B cell (primary cell): ENCODE measurements around the gene GABRP. TPM values are rescaled to one million over a fixed set of nuclear protein-coding genes. Genes with fewer than 3 reads are reported as not detected.
"Not testable (repeated sequence)": the region's sequence is repeated elsewhere in the genome, so short reads cannot be mapped to it uniquely, and the experiment has no call there.

Experiments
- ATAC-seq: fragments of 200-7000 bp; cut with Tn5 transposase; one replicate; pipeline ENCODE4 v1.10.0; 2021; ENCODE audit warnings: low read depth, mild to moderate bottlenecking, moderate number of reproducible peaks, moderate library complexity
- CTCF ChIA-PET: fragments of 350-600 bp; sonication (Branson Sonifier 250); formaldehyde crosslinking; loops from one replicate; lab custom pipeline; 2021; ENCODE audit warnings: antibody characterized with exemption, inconsistent platforms; lab: Charles Lee
- POLR2A ChIA-PET: fragments of 350-600 bp; sonication (Branson Sonifier 250); formaldehyde crosslinking; loops from one replicate; lab custom pipeline; 2021; ENCODE audit warnings: antibody characterized with exemption; lab: Charles Lee
- DNase-seq: peaks from one replicate; pipeline ENCODE4 v3.0.0; 2013
- H2AFZ ChIP-seq: 2 replicates; pipeline ENCODE4 v1.6.1; 2012; ENCODE audit warnings: mild to moderate bottlenecking, low read depth, low read length; ENCODE audit not compliant: insufficient read depth, poor library complexity, severe bottlenecking
- H3K27ac ChIP-seq, 2 donors: 1 replicate in 1 of 2; 2 replicates in 1 of 2; pipeline ENCODE4 v1.5.1; 2012 to 2013; ENCODE audit warnings: low read length in 2 of 2, mild to moderate bottlenecking in 2 of 2, moderate library complexity in 1 of 2
- H3K27me3 ChIP-seq, 4 experiments: fragments of 200-600 bp in 1 of 4; sonication (generic) in 1 of 4; replicated peaks in 1 of 4; 1 replicate in 2 of 4; 2 replicates in 2 of 4; pipeline versions ENCODE4 v1.6.1 to v1.7.0; 2013 to 2016; ENCODE audit warnings: low read length in 3 of 4, mild to moderate bottlenecking in 2 of 4, mixed read lengths in 1 of 4, moderate library complexity in 1 of 4; ENCODE audit not compliant: insufficient read depth in 4 of 4, control insufficient read depth in 3 of 4; ENCODE audit errors: control extremely low read depth in 1 of 4
- H3K36me3 ChIP-seq, 2 experiments: replicated peaks in 1 of 2; 1 replicate in 1 of 2; 2 replicates in 1 of 2; pipeline versions ENCODE4 v1.6.1 to v1.7.1; 2013; ENCODE audit warnings: low read length in 1 of 2; ENCODE audit not compliant: insufficient read depth in 2 of 2, control insufficient read depth in 1 of 2; ENCODE audit errors: control extremely low read depth in 1 of 2, extremely low read depth in 1 of 2
- H3K4me1 ChIP-seq, 2 donors: fragments of 200-600 bp in 1 of 2; sonication (generic) in 1 of 2; 1 replicate in 1 of 2; 2 replicates in 1 of 2; pipeline versions ENCODE4 v1.5.1 to v1.6.1; 2013 to 2017; ENCODE audit warnings: low read length in 2 of 2; ENCODE audit not compliant: control insufficient read depth in 2 of 2, insufficient read depth in 2 of 2
- H3K4me2 ChIP-seq: replicated peaks from 2 replicates; pipeline ENCODE3; 2012; ENCODE audit warnings: mild to moderate bottlenecking, low read depth, low read length; ENCODE audit not compliant: poor library complexity, severe bottlenecking
- H3K4me3 ChIP-seq, 5 experiments: fragments of 200-600 bp in 1 of 5; sonication (generic) in 1 of 5; 1 replicate in 3 of 5; 2 replicates in 2 of 5; pipeline versions ENCODE4 v1.5.1 to v1.7.0; 2011 to 2016; ENCODE audit warnings: low read length in 4 of 5, mild to moderate bottlenecking in 4 of 5, low read depth in 2 of 5, control low read depth in 1 of 5, moderate library complexity in 1 of 5; ENCODE audit not compliant: insufficient read depth in 1 of 5; ENCODE audit errors: control extremely low read depth in 1 of 5, extremely low read depth in 1 of 5
- H3K79me2 ChIP-seq: fragments of 200-600 bp; sonication (generic); one replicate; pipeline ENCODE4 v1.6.0; 2016; ENCODE audit warnings: low read length; ENCODE audit not compliant: control insufficient read depth, insufficient read depth
- H3K9ac ChIP-seq: fragments of 200-600 bp; sonication (generic); 2 replicates; pipeline ENCODE4 v1.6.1; 2017; ENCODE audit warnings: mild to moderate bottlenecking, low read length, moderate library complexity
- H3K9me3 ChIP-seq, 3 donors: one replicate each; pipeline versions ENCODE4 v1.6.1 to v1.7.1; 2013; ENCODE audit warnings: low read length in 2 of 3; ENCODE audit not compliant: control insufficient read depth in 2 of 3, insufficient read depth in 1 of 3; ENCODE audit errors: control extremely low read depth in 1 of 3
- H4K20me1 ChIP-seq: 2 replicates; pipeline ENCODE4 v1.6.0; 2012; ENCODE audit warnings: mild to moderate bottlenecking, low read length; ENCODE audit not compliant: insufficient read depth, control insufficient read depth, poor library complexity, severe bottlenecking
- H3K27ac Mint-ChIP-seq: one replicate; pipeline ENCODE4 v1.8.0; 2021; ENCODE audit warnings: mixed read lengths
- H3K27me3 Mint-ChIP-seq: one replicate; pipeline ENCODE4 v1.8.0; 2021; ENCODE audit warnings: mixed read lengths
- H3K4me1 Mint-ChIP-seq: one replicate; pipeline ENCODE4 v1.8.0; 2021; ENCODE audit warnings: mixed read lengths
- H3K4me3 Mint-ChIP-seq: one replicate; pipeline ENCODE4 v1.8.0; 2021; ENCODE audit warnings: mixed read lengths
- H3K9me3 Mint-ChIP-seq: one replicate; pipeline ENCODE4 v1.8.0; 2022; ENCODE audit warnings: mixed read lengths; ENCODE audit not compliant: insufficient read depth
- EZH2 ChIP-seq: IDR thresholded peaks from 2 replicates; pipeline ENCODE4 v1.6.1; 2012; ENCODE audit warnings: borderline replicate concordance, low read depth, mild to moderate bottlenecking, moderate library complexity, low read length; ENCODE audit not compliant: insufficient read depth, poor library complexity, severe bottlenecking
- WGBS: methylation state at CpG from one replicate; pipeline ENCODE4 v1.1.5; 2013; ENCODE audit warnings: missing lambda C conversion rate; ENCODE audit not compliant: insufficient coverage; 5-methylcytosine and 5-hydroxymethylcytosine counted together
- intact Hi-C: fragments of 100-400 bp; cut with micrococcal nuclease; formaldehyde crosslinking; loops from one replicate; pipeline ENCODE4 v1.10.0; 2022
- polyA plus RNA-seq: library from polyadenylated mRNA; depleted of rRNA; stranded (reverse); fragments of >200 nt; gene quantifications from 2 replicates; pipeline ENCODE4 v1.2.3, GENCODE V29; 2012
- total RNA-seq, 2 donors: library from RNA; stranded (reverse); fragments of 120-200 nt in 1 of 2; gene quantifications; 1 replicate in 1 of 2; 2 replicates in 1 of 2; pipeline versions ENCODE4 v1.2.3 to v1.2.4, GENCODE V29; 2013 to 2022
- TF ChIP-seq, protein P1 (sequence below): fragments of 200-600 bp; IDR thresholded peaks from one replicate; pipeline ENCODE4 v1.8.0; 2022; ENCODE audit warnings: antibody characterized with exemption, mild to moderate bottlenecking

GABRP gene
- total and polyA plus RNA-seq, 2 donors (not counting 1 experiment from before 2014, with no cell fraction given), result not detected

DNA sequence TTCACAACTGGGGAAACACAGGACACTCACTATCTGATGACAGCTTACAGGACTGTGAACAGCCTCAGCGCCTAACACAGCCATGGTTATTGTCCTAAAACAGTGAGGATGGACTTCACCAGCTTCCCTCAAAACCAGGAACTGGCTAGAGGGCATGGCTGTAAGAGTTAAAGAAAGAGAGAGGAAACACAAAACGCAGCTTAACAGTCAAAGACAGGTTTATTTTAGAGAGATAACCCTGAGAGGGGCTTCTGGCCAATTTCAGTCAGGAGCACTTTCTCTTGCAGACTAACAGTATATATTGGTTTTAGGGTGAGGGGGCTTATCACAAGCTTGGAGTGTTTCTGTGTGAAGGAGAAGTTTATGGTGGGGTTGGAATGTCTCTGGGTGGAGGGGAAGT lies 42.6 kb downstream of the GABRP start:
- POLR2A ChIA-PET, result no interaction called here
- no peaks in the 10 kb centered on the region for H3K79me2 ChIP-seq
- WGBS, result no CpG with 5 or more reads among the region's 2 CpGs
- Mint-ChIP-seq H3K9me3 (no peaks in the 10 kb centered on the region), H3K4me3 (no peak overlapping the region), H3K4me1 (no peaks in the 10 kb centered on the region), H3K27me3 (peaks cover 2% of the 10 kb centered on the region), H3K27ac (no peak overlapping the region)
- CTCF ChIA-PET, result no interaction called here
- no peak overlapping the region for H3K27ac ChIP-seq
- H3K36me3 ChIP-seq, result no peaks in the 10 kb centered on the region
- TF ChIP-seq EZH2, result no peak
- TF ChIP-seq, protein P1, sequence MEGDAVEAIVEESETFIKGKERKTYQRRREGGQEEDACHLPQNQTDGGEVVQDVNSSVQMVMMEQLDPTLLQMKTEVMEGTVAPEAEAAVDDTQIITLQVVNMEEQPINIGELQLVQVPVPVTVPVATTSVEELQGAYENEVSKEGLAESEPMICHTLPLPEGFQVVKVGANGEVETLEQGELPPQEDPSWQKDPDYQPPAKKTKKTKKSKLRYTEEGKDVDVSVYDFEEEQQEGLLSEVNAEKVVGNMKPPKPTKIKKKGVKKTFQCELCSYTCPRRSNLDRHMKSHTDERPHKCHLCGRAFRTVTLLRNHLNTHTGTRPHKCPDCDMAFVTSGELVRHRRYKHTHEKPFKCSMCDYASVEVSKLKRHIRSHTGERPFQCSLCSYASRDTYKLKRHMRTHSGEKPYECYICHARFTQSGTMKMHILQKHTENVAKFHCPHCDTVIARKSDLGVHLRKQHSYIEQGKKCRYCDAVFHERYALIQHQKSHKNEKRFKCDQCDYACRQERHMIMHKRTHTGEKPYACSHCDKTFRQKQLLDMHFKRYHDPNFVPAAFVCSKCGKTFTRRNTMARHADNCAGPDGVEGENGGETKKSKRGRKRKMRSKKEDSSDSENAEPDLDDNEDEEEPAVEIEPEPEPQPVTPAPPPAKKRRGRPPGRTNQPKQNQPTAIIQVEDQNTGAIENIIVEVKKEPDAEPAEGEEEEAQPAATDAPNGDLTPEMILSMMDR, result no peak
- no peak for ATAC-seq
- no peak for DNase-seq
- H2AFZ ChIP-seq, result no peak overlapping the region
- no peaks in the 10 kb centered on the region for H3K27me3 ChIP-seq
- no peak overlapping the region for H3K9ac ChIP-seq
- no peaks in the 10 kb centered on the region for H4K20me1 ChIP-seq
- H3K4me2 ChIP-seq, result no peak overlapping the region
- H3K4me3 ChIP-seq, result no peak overlapping the region
- intact Hi-C loops, result no loop called here
- H3K9me3 ChIP-seq, result no peaks in the 10 kb centered on the region
- no peaks in the 10 kb centered on the region for H3K4me1 ChIP-seq

- no peak overlapping the region for H3K9ac ChIP-seq
- ChIA-PET CTCF (no interaction called here), POLR2A (no interaction called here)
- no peak overlapping the region for H2AFZ ChIP-seq
- H3K9me3 ChIP-seq, result no peaks in the 10 kb centered on the region
- Mint-ChIP-seq H3K27me3 (peaks cover 3% of the 10 kb centered on the region), H3K4me1 (no peaks in the 10 kb centered on the region), H3K4me3 (no peak overlapping the region), H3K9me3 (peaks cover 4% of the 10 kb centered on the region), H3K27ac (no peak overlapping the region)
- H3K4me3 ChIP-seq, result no peak overlapping the region
- 87% methylated on average over 7 of the region's 7 CpGs for WGBS
- no peaks in the 10 kb centered on the region for H4K20me1 ChIP-seq
- H3K36me3 ChIP-seq, result no peaks in the 10 kb centered on the region
- no peak for ATAC-seq
- H3K79me2 ChIP-seq, result no peaks in the 10 kb centered on the region
- no peak overlapping the region for H3K4me2 ChIP-seq
- intact Hi-C loops, result no loop called here
- no peak for DNase-seq
- H3K27ac ChIP-seq, result no peak overlapping the region
- TF ChIP-seq EZH2, result no peak
- TF ChIP-seq, protein P1, result no peak
- peaks cover 0 to 3% (median 0%) of the 10 kb centered on the region in 4 experiments for H3K27me3 ChIP-seq
- no peaks in the 10 kb centered on the region for H3K4me1 ChIP-seq
Observed at GRCh38 chr5:170832241-170832640, 48.7 kb downstream of the GABRP start.

DNA sequence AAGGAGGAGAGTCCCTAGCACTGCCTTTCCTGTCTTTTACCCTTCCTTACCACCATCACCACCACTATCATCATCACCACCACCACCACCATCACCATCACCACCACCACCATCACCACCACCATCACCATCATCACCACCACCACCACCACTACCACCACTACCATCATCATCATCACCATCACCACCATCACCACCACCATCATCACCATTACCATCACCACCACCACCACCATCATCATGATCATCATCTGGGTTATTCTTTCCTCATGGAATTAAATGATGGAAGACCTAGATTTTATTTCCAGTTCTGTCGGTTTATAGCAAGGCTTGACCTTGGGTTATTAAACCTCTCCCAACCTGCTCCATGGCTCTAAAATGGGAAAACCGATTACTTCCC lies 50.5 kb downstream of the GABRP start:
- H3K9me3 Mint-ChIP-seq, ATAC-seq, POLR2A ChIA-PET, H3K4me3 ChIP-seq, H4K20me1 ChIP-seq, H3K4me1 ChIP-seq, H3K79me2 ChIP-seq, CTCF ChIA-PET, intact Hi-C loops, H3K4me2 ChIP-seq, H3K9ac ChIP-seq, DNase-seq, H3K27me3 ChIP-seq, H3K36me3 ChIP-seq, H3K27ac ChIP-seq, H3K4me3 Mint-ChIP-seq, H3K4me1 Mint-ChIP-seq, H3K9me3 ChIP-seq, H3K27me3 Mint-ChIP-seq, H2AFZ ChIP-seq, H3K27ac Mint-ChIP-seq: not testable (repeated sequence)
- 100% methylated on average over 2 of the region's 2 CpGs for WGBS
